Measurements from ENCODE around the gene TEX2.
A peak's percentile ranks its signal among the peaks of the same experiment; 100 is the strongest.
"Not testable (repeated sequence)": the region's sequence is repeated elsewhere in the genome, so short reads cannot be mapped to it uniquely, and the experiment has no call there.

TEX2 gene

DNA sequence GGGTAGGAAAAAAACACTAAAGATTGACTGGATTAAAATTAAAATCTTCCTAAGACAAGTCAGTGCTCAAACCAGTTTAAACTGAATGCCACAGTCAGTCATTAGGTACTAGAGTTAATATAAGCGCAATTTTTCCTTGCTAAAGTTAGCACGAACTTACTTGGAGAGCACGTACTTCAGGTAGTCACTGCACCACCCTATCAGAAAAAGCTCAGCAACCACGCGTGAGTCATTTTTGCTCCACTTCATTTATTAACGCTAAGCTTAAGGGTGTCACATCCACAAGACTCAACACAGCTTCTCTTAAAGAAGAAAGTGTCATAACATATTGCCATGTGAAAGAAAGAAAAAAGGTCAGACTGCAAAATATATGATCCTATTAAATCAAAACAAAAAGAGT is 53.1 kb downstream of the TEX2 start:
- DNase-seq (ENCODE audit: low read depth) = no peak

- DNase-seq (ENCODE audit: low read depth) = no peak
These were observed 53.6 kb downstream of the TEX2 start for GRCh38 chr17:64209356-64209941.

DNA sequence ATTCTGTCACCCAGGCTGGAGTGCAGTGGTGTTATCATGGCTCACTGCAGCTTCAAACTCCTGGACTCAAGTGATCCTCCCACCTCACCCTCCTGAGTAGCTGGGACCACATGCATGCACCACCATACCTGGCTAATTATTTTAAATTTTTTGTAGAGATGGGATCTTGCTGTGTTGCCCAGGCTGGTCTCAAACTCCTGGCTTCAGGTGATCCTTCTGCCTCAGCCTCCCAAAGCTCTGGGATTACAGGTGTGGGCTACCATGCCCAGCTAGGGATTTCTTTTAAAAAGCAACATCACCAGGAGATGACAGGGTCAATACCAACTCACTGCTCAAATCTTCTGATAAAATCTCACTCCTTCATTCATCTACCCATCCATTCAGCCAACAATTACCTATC is 54.4 kb downstream of the TEX2 start:
- not testable (repeated sequence) for DNase-seq (ENCODE audit: low read depth)

DNA sequence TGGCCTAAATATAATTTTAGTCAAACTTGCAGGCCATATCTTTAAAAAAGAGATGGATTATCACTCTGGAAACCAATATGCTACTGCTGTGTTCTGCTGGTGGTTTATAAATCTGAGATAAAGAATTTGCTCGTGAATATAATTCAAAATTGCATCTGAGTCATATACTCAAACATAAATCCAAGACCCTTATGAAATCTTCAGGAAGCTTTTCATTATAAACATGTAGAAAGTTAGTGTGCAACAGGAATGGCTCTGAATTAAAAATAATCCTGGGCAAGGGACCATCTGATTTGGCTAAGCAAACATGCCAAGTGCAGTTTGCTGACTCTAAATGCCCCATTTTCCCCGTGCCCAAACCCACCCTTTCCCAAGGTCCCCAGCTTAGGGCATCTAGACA is 57.3 kb downstream of the TEX2 start:
- no peak for DNase-seq (ENCODE audit: low read depth)

GRCh38 chr17:64203630-64204029 is 59.4 kb downstream of the TEX2 start:
- DNase-seq (ENCODE audit: low read depth) = no peak

- peak; percentile 72 for DNase-seq (ENCODE audit: low read depth)
These were observed 60.2 kb downstream of the TEX2 start for GRCh38 chr17:64202683-64203344.

DNA sequence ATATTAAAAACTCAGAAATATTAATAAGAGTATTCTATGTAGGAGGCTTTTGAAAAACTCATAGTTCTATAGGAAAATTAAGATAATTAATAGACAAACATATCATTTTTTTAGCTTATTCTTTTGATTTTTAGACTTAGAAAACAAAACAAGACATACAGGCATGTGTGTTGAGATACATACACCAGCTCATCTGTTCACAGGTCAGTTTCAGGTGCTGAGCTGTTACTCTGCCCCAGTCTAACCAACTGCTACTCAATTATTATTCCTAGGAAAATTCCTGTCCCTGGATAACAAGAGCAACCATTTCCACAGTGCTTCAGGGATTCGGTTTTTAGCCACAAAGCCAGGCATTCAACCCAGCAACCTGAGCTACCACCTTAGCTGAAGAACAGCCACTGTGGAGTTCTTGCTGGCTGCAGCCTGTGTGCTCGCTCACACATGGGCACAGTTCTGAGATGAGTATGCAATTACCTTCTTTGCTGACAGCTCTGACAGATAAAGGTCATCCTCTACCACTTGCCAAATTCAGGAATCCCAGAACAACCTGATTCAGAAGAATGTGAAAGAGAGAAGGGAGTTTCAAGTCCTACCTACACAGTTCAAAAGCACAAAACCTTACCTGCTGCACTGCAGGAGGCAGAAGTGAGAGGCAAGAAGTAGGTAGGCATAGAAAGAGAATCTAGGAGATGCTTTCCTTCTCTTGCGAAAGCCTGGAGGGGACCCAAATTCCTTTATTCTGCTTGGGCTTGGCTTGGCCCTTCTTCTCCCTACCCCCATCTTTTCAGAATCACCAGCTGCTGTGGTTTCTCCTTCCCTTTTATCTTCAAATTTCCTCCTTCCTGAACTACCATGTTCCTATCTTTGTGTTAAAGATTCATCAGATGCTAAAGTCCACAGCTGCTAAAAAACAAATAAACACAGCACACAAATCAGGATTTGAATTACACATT is 62.7 kb downstream of the TEX2 start:
- DNase-seq (ENCODE audit: low read depth) = no peak

DNA sequence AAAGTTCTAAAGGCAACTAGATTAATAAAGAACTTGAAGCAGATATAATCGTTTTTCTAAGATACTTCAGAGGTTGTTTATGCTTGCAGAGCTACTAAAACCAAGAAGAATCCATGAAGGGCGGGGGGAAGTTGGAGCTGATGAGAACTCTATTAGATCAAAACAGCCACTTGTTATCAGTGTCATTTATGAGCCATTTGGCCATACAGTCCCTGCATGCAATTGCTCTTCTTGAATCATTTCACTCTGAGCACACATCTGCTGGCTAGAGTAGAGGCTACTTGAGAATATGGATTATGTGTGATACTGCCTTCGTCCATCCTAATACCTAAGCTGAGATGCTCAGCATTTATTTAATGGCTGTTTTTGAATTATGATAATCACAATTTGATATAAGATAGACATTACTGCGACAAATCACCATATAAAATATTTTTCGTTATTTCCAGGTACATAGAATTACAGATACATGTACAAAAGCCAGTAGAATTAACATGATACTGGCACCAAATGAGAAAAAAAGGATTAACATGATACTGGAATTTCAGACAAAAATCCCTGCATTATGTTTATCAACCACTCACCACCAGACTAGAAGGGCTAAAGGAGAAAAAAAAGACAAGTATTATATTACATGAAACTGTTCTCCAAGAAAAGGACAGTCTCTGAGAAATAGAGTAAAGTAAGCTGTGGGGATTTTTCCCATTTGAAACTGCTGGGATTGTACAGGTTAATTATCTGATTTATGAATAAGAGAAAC is 64.5 kb downstream of the TEX2 start:
- DNase-seq (ENCODE audit: low read depth) = no peak

DNA sequence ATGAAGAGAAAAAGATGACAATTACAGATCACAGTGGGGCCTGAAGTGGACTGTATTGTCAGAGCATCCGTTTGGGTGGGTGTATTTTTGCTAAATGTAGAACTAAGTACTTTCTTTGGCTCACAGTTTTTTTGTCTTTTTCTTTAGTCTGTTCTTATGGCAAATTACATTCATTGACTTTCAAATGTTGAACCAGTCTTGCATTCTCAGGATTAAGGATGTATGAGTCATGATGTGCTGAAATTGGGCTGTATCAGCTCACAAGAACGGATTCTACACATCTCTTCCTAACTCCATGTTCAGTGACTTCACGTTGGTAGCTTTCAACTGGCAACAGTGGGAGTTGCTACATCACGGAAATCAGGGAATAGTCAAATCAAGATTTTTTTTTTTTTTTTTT is 66.5 kb downstream of the TEX2 start:
- peak; percentile 70 for DNase-seq (ENCODE audit: low read depth)

DNA sequence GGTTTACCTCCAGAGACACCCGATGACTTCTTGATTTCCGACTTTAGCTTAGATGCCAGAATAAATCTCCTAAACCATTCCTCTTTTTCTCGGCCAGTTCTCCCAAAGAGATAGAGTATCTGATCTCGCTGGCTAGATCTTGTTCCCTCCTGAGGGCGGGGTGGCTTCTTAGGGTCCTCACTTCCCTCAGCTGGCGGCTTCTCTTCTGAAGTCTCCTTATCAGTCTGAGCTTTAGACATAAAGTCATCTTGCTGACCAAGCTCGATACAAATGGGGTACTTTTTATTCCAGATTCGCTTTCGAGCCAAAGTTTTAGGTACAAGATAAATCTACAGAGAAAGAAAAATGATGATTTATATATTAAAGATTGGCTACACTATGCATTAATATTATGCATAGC is 69.5 kb downstream of the TEX2 start:
- DNase-seq (ENCODE audit: low read depth) = no peak

DNA sequence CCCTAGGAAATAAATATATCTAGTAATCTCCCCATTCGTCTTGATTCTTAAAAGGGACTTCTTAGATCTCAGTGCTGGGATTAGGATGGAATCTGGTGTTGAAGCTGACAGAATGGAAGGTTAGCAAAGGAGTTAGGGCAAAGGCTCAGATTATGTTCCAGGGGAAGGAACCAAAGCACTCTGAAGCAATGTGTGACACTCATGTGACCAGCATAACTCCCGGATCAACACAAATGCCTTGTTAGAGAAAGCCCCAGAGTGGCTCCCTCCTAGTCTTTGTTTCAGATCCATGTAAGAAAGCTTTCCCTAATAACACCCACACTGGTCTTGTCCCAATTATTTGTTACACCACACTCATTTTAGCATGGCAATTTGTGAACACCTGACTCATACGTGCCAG is 70.5 kb downstream of the TEX2 start:
- no peak for DNase-seq (ENCODE audit: low read depth)

DNA sequence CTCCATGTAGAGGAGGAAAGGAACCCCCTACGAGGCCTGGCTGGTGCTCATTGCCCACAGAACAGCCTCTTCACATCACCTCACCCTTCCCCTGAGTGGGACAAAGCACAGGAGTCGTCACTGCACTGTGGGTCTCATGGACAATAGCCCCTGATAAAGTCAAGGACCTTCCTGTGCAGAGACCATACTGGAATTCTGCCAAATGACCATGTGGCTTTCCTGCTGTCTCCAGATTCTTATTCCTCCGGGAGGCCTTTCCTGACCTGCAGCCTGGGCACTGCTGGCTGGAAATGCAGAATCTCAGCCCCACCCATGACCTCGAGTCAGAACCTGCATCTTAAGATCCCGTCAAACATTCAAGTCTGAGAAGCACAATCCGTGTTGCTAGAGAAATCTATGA is 72.6 kb downstream of the TEX2 start:
- no peak for DNase-seq (ENCODE audit: low read depth)

- DNase-seq (ENCODE audit: low read depth) = no peak
These were observed 75.0 kb downstream of the TEX2 start for GRCh38 chr17:64188088-64188487.

DNA sequence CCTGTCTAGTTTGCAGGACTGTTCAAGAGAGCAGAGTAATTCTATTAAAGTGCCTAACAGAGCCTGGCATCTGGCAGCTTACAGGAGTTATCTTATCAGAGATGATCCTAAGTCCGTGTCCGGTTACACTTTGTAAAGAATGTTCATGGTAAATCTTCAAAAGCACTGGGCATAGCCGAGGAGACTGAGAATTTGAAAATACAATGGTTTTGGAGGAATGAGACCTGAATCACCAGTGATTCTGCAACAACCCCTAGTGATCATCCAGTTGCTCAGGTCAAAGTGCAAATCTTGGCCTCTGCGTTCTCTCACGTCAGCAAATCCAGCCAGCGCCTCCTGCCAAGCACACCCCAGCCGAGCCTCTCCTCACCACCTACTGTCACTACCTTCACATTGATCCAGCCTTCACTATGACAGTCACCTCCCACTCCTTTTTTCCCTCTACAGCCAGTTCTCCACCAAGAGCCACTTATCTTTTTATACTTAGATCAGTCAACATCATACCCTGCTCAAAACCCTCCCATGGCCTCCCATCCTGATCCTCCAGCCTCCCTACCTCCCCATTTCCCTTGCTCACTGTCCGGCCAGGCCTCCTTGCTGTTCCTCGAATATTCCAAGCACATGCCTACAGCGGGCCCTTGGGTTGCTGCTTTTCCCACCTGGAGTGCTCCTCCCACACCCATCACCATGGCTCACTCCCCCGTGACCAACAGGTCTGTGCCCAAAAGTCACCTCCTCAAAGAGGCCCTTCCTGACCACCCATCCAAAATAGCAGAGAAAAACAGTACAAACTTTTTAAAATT is 75.8 kb downstream of the TEX2 start:
- no peak for DNase-seq (ENCODE audit: low read depth)

- no peak for DNase-seq (ENCODE audit: low read depth)
These were observed 76.6 kb downstream of the TEX2 start for GRCh38 chr17:64186171-64187092.

GRCh38 chr17:64185557-64185956 is 77.5 kb downstream of the TEX2 start:
- not testable (repeated sequence) for DNase-seq (ENCODE audit: low read depth)

DNA sequence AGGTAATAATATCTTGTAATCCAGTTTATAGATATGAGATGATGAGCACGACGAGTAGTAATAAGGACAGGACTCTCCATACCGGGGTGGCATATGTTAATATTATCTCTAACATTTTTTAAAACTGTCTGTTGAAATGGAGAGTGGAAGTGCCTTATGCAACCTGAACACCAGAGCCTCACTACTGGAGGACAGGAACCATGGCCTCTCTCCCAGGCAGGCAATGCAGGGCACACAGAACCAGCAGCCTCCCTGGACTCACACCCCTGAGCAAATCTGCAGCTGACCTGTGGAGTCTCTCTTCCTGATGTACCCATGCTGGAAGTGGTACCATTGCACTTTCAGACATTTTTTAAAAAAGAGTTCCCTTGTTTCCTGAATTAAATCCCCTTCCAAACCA is 78.0 kb downstream of the TEX2 start:
- no peak for DNase-seq (ENCODE audit: low read depth)

DNA sequence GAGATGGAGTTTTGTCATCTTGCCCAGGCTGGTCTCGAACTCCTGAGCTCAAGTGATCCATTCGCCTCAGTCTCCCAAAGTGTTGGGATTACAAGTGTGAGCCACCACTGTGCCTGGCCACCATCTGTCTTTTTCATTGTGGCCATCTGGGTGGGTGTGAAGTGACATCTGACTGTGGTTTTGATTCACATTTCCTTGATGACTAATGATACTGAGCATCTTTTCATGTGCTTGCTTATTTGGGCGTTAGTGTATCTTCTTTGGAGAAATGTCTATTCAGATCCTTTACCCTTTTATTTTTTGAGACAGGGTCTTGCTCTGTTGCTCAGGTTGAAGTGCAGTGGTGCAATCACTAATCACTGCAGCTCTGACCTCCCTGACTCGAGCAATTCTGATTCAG is 79.2 kb downstream of the TEX2 start:
- no peak for DNase-seq (ENCODE audit: low read depth)

DNA sequence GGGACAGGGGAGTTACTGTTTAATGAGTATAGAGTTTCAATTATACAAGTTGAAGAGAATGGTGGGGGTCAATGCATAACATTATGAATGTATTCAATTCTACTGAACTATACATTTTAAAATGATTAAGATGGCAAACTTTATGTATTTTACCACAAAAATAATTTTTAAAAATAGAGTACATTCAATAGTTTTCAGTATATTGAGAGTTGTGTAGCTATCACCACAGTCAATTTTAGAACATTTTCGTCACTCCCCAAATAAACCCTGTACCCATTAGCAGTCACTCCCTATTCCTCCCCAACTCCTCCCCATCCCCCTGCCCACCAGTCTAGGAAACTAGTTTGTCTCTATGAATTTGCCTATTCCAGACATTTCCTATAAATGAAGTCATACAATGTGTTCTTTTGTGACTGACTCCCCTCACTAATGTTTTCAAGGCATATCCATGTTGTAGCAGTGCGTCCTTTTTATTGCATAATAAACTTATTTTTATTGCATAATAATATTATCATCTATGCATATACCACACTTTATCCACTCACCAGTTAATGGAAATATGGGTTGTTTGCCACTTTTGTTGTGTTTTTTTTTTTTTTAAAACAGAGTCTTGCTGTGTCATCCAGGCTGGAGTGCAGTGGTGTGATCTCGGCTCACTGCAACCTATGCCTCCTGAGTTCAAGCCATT is 80.6 kb downstream of the TEX2 start:
- DNase-seq (ENCODE audit: low read depth) = no peak

All from non-pigmented ciliary epithelial cell (primary cell).